H1 (cell line): Measurements from ENCODE around the gene C19orf73. TPM values are rescaled to one million over a fixed set of nuclear protein-coding genes. Genes with fewer than 3 reads are reported as not detected.
A peak's percentile ranks its signal among the peaks of the same experiment; 100 is the strongest.

Experiments used
- CTCF ChIA-PET: fragments of 300-600 bp; sonication (Branson Sonifier 250); formaldehyde crosslinking; loops from one replicate; lab custom pipeline; 2021; ENCODE audit not compliant: partially characterized antibody; lab: Charles Lee
- POLR2A ChIA-PET: fragments of 300-600 bp; sonication (Branson Sonifier 250); formaldehyde crosslinking; loops from one replicate; lab custom pipeline; 2021; ENCODE audit warnings: inconsistent platforms; ENCODE audit not compliant: partially characterized antibody; lab: Charles Lee
- DNase-seq, 2 experiments: peaks; one replicate each; pipeline versions ENCODE4 v3.0.0 to v3.0.0-alpha.2; 2010 to 2022; ENCODE audit warnings: low spot score in 2 of 2, low read depth in 1 of 2, mixed read lengths in 1 of 2
- FAIRE-seq: peaks from 2 replicates; lab custom pipeline; 2011; peaks lifted over from hg19 to GRCh38; lab: Jason Lieb, UNC
- H2AFZ ChIP-seq: 2 replicates; pipeline ENCODE4 v1.8.1; 2012; ENCODE audit warnings: low read length, inconsistent platforms
- H2AK5ac ChIP-seq: 2 replicates; pipeline ENCODE4 v1.6.1; 2013; ENCODE audit warnings: low read depth, low read length
- H2BK120ac ChIP-seq: replicated peaks from 2 replicates; pipeline ENCODE3; 2013; ENCODE audit warnings: low read depth, low read length, inconsistent platforms
- H2BK12ac ChIP-seq: 2 replicates; pipeline ENCODE4 v1.6.1; 2013; ENCODE audit warnings: low read depth, low read length
- H2BK15ac ChIP-seq: 2 replicates; pipeline ENCODE4 v1.6.1; 2013; ENCODE audit warnings: low read length
- H2BK20ac ChIP-seq: 2 replicates; pipeline ENCODE4 v1.6.1; 2013; ENCODE audit warnings: low read length
- H2BK5ac ChIP-seq: 2 replicates; pipeline ENCODE4 v1.6.1; 2013; ENCODE audit warnings: low read depth, low read length
- H3K14ac ChIP-seq: 2 replicates; pipeline ENCODE4 v1.6.1; 2013; ENCODE audit warnings: inconsistent platforms; ENCODE audit not compliant: insufficient read length
- H3K18ac ChIP-seq: 2 replicates; pipeline ENCODE4 v1.6.1; 2013; ENCODE audit warnings: low read length; ENCODE audit errors: extremely low read depth
- H3K23ac ChIP-seq: 2 replicates; pipeline ENCODE4 v1.6.1; 2013; ENCODE audit warnings: inconsistent platforms; ENCODE audit not compliant: insufficient read length
- H3K23me2 ChIP-seq: 2 replicates; pipeline ENCODE4 v1.6.1; 2013; ENCODE audit warnings: low read depth, low read length
- H3K27ac ChIP-seq: 2 replicates; pipeline ENCODE4 v1.6.1; 2011; ENCODE audit warnings: low read depth, low read length, inconsistent platforms
- H3K27me3 ChIP-seq, 4 experiments: replicated peaks in 1 of 4; 1 replicate in 1 of 4; 2 replicates in 3 of 4; pipeline versions ENCODE4 v1.6.1 to v1.8.1; 2011 to 2013; ENCODE audit warnings: low read length in 3 of 4, mild to moderate bottlenecking in 3 of 4, inconsistent platforms in 2 of 4, mixed read lengths in 2 of 4, moderate library complexity in 1 of 4; ENCODE audit not compliant: control insufficient read depth in 3 of 4, insufficient read depth in 3 of 4; ENCODE audit errors: extremely low read depth in 1 of 4
- H3K36me3 ChIP-seq, 4 experiments: 2 replicates each; pipeline versions ENCODE4 v1.6.1 to v1.8.1; 2011 to 2013; ENCODE audit warnings: mild to moderate bottlenecking in 4 of 4, low read length in 3 of 4, moderate library complexity in 2 of 4, control low read depth in 1 of 4, inconsistent platforms in 1 of 4; ENCODE audit not compliant: insufficient read depth in 4 of 4, control insufficient read depth in 2 of 4
- H3K4ac ChIP-seq: replicated peaks from 2 replicates; pipeline ENCODE3; 2013; ENCODE audit warnings: low read length, low read depth, mixed read lengths, inconsistent platforms; ENCODE audit not compliant: insufficient read length
- H3K4me1 ChIP-seq, 4 experiments: replicated peaks in 1 of 4; 1 replicate in 1 of 4; 2 replicates in 3 of 4; pipeline versions ENCODE4 v1.6.1 to v1.8.1; 2011 to 2013; ENCODE audit warnings: low read length in 3 of 4, inconsistent platforms in 2 of 4, mixed read lengths in 1 of 4; ENCODE audit not compliant: insufficient read depth in 4 of 4, control insufficient read depth in 3 of 4
- H3K4me2 ChIP-seq, 2 experiments: 2 replicates each; pipeline versions ENCODE4 v1.6.1 to v1.8.1; 2011 to 2013; ENCODE audit warnings: low read depth in 2 of 2, low read length in 2 of 2, control low read depth in 1 of 2, inconsistent platforms in 1 of 2, mild to moderate bottlenecking in 1 of 2; ENCODE audit not compliant: insufficient read depth in 1 of 2
- H3K4me3 ChIP-seq, 4 experiments: fragments of 200-600, 300-600 bp in 1 of 4; sonication (generic), shearing (Covaris generic), sonication (Bioruptor Twin) in 1 of 4; 2 replicates each; pipeline versions ENCODE4 v1.5.1 to v1.8.1; 2011 to 2016; ENCODE audit warnings: low read length in 4 of 4, low read depth in 3 of 4, control low read depth in 2 of 4, inconsistent platforms in 2 of 4, mild to moderate bottlenecking in 2 of 4, mixed read lengths in 1 of 4, moderate library complexity in 1 of 4; ENCODE audit not compliant: insufficient read depth in 2 of 4; ENCODE audit errors: extremely low read depth in 1 of 4
- H3K56ac ChIP-seq: replicated peaks from 2 replicates; pipeline ENCODE3; 2013; ENCODE audit warnings: low read depth, mild to moderate bottlenecking, mixed read lengths, low read length, inconsistent platforms; ENCODE audit not compliant: insufficient read length
- H3K79me1 ChIP-seq: 2 replicates; pipeline ENCODE4 v1.6.1; 2013; ENCODE audit warnings: low read depth, low read length, control low read depth
- H3K79me2 ChIP-seq, 2 experiments: 2 replicates each; pipeline versions ENCODE4 v1.6.1 to v1.8.1; 2012 to 2013; ENCODE audit warnings: low read length in 2 of 2, mild to moderate bottlenecking in 2 of 2, inconsistent platforms in 1 of 2; ENCODE audit not compliant: insufficient read depth in 2 of 2, control insufficient read depth in 1 of 2
- H3K9ac ChIP-seq, 4 experiments: replicated peaks in 1 of 4; 1 replicate in 1 of 4; 2 replicates in 3 of 4; pipeline versions ENCODE4 v1.6.1 to v1.8.1; 2011 to 2013; ENCODE audit warnings: low read depth in 3 of 4, low read length in 3 of 4, control low read depth in 2 of 4, mild to moderate bottlenecking in 2 of 4, moderate library complexity in 2 of 4, inconsistent platforms in 1 of 4; ENCODE audit errors: extremely low read depth in 1 of 4
- H3K9me3 ChIP-seq, 2 experiments: 2 replicates each; pipeline versions ENCODE4 v1.6.1 to v1.8.1; 2012 to 2013; ENCODE audit warnings: mild to moderate bottlenecking in 2 of 2, moderate library complexity in 2 of 2, control low read depth in 1 of 2, inconsistent platforms in 1 of 2, low read depth in 1 of 2, low read length in 1 of 2, mixed read lengths in 1 of 2; ENCODE audit not compliant: insufficient read depth in 2 of 2
- H4K20me1 ChIP-seq, 2 experiments: replicated peaks in 1 of 2; 2 replicates each; pipeline versions ENCODE3 to v1.8.1; 2011 to 2013; ENCODE audit warnings: inconsistent platforms in 2 of 2, low read length in 2 of 2, mild to moderate bottlenecking in 1 of 2; ENCODE audit not compliant: insufficient read depth in 2 of 2, control insufficient read depth in 1 of 2
- H4K5ac ChIP-seq: 2 replicates; pipeline ENCODE4 v1.6.1; 2013; ENCODE audit warnings: low read length, low read depth, mixed read lengths, inconsistent platforms; ENCODE audit not compliant: insufficient read length
- H4K8ac ChIP-seq: 2 replicates; pipeline ENCODE4 v1.8.0; 2013; ENCODE audit warnings: mild to moderate bottlenecking, moderate library complexity, low read length, inconsistent platforms; ENCODE audit not compliant: insufficient read depth; ENCODE audit errors: extremely low read depth
- H4K91ac ChIP-seq: replicated peaks from 2 replicates; pipeline ENCODE3; 2013; ENCODE audit warnings: low read length, mixed read lengths, inconsistent platforms; ENCODE audit not compliant: insufficient read length
- GABPA ChIP-seq: IDR thresholded peaks from 2 replicates; pipeline ENCODE4 v1.6.1; 2011; ENCODE audit warnings: mild to moderate bottlenecking, low read length, moderate library complexity, borderline replicate concordance; ENCODE audit not compliant: insufficient read depth
- KDM4A ChIP-seq: IDR thresholded peaks from one replicate; pipeline ENCODE4 v1.7.1; 2012; ENCODE audit warnings: low read depth, mild to moderate bottlenecking, moderate library complexity, low read length, inconsistent platforms; ENCODE audit not compliant: severe bottlenecking
- TAF1 ChIP-seq: IDR thresholded peaks from 2 replicates; pipeline ENCODE4 v1.6.1; 2011; ENCODE audit warnings: mild to moderate bottlenecking, low read depth, low read length
- WGBS, 2 experiments: shearing (Covaris generic) in 1 of 2; methylation state at CpG; one replicate each; pipeline versions ENCODE4 v1.1.6 to v1.1.7; 2013 to 2015; ENCODE audit warnings: low lambda C conversion rate in 2 of 2, mixed read lengths in 2 of 2, inconsistent platforms in 1 of 2, low coverage in 1 of 2, missing lambda C conversion rate in 1 of 2; ENCODE audit not compliant: insufficient replicate concordance in 2 of 2, insufficient coverage in 1 of 2, insufficient read length in 1 of 2; ENCODE audit errors: extremely low coverage in 1 of 2, missing lambda C conversion rate in 1 of 2; 5-methylcytosine and 5-hydroxymethylcytosine counted together
- polyA plus RNA-seq, 7 experiments: library from polyadenylated mRNA; depleted of rRNA in 3 of 7; stranded (reverse) in 5 of 7; unstranded in 2 of 7; fragments of >200 nt in 5 of 7; fragments of 200-250 nt in 2 of 7; gene quantifications; 1 replicate in 5 of 7; 2 replicates in 1 of 7; 4 replicates in 1 of 7; pipeline versions ENCODE4 v1.2.1 to v1.2.3, GENCODE V29; 2011 to 2013; ENCODE audit warnings: missing spikeins in 2 of 7, mixed read lengths in 2 of 7
- total RNA-seq: library from RNA; stranded (reverse); fragmentation: NEBNext Ultra II Directional; extraction: Animal tissue kit (Norgen Biotek cat#: 25700); gene quantifications from 2 replicates; pipeline ENCODE4 v1.2.1, GENCODE V29; 2021

The C19orf73 gene
- total and polyA plus RNA-seq, 2 of the 8 experiments (the other 6 are each of a cell fraction or from before 2014, with no cell fraction given): 2.5 to 4.6 TPM

DNA sequence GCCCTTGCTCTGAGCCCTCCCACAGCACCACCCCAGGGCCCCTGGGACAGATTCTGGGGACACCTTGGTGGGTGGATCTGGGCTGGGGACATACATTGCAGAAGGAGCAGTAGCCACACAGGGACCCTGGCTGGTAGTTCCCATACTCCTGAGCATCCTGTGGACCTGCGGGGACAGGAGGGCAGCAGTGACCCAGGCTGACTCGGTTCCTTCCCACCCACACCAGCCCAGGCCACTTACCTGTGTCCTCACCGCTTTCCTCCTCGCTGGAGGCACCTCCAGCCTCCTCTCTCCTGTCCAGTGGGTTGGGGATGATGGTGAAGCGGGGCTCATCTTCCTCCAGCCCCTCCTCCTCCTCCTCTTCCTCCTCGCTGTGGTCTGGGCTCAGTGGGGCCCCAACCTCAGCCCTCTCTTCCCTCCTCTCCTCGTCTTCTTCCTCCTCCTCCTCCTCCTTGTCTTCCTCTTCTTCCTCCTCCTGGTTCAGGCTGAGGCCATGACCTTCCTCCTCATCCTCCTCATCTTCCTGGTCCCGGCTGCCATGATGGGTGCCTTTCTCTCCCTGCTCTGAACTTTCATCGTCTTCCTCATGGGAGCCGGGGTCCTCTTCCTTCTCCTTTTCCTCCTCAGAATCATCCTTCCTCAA is 34.3 kb upstream of the C19orf73 start:
- Histone ChIP-seq H2BK20ac (no peak overlapping the region), H4K20me1 (peaks cover 0 to 2% of the 10 kb centered on the region in 2 experiments), H3K4me1 (peaks cover 0 to 29% (median 18%) of the 10 kb centered on the region in 4 experiments; a peak in 6 of 7 replicates), H4K91ac (no peak overlapping the region), H3K18ac (no peak overlapping the region), H3K79me2 (no peaks in the 10 kb centered on the region), H3K4me2 (no peak overlapping the region), H3K23ac (no peak overlapping the region), H2AFZ (no peak overlapping the region), H3K14ac (no peak overlapping the region), H3K79me1 (no peaks in the 10 kb centered on the region), H3K4me3 (no peak overlapping the region), H3K23me2 (peaks cover 31% of the 10 kb centered on the region), H3K27ac (no peak overlapping the region), H3K9me3 (no peaks in the 10 kb centered on the region), H4K5ac (no peak overlapping the region), H2AK5ac (peak overlapping the region; percentile 58), H2BK120ac (no peak overlapping the region), H2BK12ac (peak overlapping the region; percentile 77), H3K27me3 (peaks cover 0 to 8% (median 4%) of the 10 kb centered on the region in 4 experiments; a peak in 3 of 7 replicates), H3K56ac (no peak overlapping the region), H3K4ac (no peak overlapping the region), H4K8ac (no peak overlapping the region), H3K9ac (no peak overlapping the region), H2BK5ac (no peak overlapping the region), H3K36me3 (no peaks in the 10 kb centered on the region), H2BK15ac (peak overlapping the region; percentile 46; the same call in 1 of the 2 replicates)
- ChIA-PET POLR2A (no interaction called here), CTCF (no interaction called here)
- WGBS, 2 experiments: 87% methylated on average over 10 of the region's 10 CpGs; no CpG with 5 or more reads in 1 of the 2 experiments
- DNase-seq (no peak), FAIRE-seq (no peak)
- TF ChIP-seq TAF1 (no peak), GABPA (no peak), KDM4A (no peak)
